ENCODE results near the gene SPN.
A peak's percentile ranks its signal among the peaks of the same experiment; 100 is the strongest.
"Not testable (repeated sequence)": the region's sequence is repeated elsewhere in the genome, so short reads cannot be mapped to it uniquely, and the experiment has no call there.

Gene SPN, protein sequence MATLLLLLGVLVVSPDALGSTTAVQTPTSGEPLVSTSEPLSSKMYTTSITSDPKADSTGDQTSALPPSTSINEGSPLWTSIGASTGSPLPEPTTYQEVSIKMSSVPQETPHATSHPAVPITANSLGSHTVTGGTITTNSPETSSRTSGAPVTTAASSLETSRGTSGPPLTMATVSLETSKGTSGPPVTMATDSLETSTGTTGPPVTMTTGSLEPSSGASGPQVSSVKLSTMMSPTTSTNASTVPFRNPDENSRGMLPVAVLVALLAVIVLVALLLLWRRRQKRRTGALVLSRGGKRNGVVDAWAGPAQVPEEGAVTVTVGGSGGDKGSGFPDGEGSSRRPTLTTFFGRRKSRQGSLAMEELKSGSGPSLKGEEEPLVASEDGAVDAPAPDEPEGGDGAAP

DNA sequence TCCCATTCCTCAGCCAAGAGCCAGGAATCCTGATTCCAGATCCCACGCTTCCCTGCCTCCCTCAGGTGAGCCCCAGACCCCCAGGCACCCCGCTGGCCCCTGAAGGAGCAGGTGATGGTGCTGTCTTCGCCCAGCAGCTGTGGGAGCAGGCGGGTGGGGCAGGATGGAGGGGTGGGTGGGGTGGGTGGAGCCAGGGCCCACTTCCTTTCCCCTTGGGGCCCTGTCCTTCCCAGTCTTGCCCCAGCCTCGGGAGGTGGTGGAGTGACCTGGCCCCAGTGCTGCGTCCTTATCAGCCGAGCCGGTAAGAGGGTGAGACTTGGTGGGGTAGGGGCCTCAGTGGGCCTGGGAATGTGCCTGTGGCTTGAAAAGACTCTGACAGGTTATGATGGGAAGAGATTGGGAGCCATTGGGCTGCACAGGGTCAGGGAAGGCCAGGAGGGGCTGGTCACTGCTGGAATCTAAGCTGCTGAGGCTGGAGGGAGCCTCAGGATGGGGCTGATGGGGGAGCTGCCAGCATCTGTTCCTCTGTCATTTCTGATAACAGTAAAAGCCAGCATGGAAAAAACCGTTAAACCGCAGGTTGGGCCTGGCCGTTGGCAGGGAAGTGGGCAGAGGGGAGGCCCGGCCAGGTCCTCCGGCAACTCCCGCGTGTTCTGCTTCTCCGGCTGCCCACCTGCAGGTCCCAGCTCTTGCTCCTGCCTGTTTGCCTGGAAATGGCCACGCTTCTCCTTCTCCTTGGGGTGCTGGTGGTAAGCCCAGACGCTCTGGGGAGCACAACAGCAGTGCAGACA, at the start of gene SPN:
SPN (plus strand) TSS at position 232 of the 791 bp plus-strand sequence; CDS start at position 714, 482 bp downstream.
- no peak for DNase-seq (ENCODE audit: low spot score)

DNA sequence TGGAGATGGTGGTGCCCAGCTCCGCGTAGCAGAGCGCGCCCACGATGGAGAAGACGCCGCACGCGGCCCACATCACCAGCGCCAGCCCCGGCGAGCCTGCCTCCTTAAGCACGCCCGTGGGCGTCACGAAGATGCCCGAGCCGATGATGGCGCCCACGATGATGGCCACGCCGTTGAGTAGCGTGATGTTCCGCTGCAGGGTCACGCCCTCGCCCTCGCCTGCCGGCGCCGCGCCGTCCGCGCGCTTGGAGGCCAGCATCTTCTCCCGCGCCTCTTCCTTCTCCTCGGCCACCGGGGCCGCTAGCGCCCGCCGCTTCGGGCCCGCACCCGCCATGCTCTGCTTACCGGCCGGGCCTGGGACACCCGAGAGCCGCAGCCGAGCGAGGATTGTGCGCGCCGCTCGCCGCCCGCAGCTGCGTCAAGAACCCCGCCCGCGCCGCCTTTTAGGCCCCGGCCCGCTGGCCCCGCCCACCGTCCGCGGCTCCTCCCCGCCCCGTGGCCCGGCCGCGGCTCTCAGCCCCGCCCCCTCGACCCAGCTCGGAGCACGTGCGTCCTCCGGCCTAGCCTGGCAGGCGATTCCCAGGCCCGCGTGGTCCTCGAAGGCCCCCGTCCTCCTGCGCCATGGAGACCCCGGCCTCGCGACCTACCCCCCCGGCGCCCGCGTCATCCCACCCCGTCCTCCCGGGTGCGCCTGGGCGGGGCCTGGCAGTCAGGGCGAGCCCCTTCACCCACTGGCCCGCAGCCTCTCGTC, 49.6 kb upstream of the SPN start:
- DNase-seq (ENCODE audit: low spot score), result peak; percentile 67

DNA sequence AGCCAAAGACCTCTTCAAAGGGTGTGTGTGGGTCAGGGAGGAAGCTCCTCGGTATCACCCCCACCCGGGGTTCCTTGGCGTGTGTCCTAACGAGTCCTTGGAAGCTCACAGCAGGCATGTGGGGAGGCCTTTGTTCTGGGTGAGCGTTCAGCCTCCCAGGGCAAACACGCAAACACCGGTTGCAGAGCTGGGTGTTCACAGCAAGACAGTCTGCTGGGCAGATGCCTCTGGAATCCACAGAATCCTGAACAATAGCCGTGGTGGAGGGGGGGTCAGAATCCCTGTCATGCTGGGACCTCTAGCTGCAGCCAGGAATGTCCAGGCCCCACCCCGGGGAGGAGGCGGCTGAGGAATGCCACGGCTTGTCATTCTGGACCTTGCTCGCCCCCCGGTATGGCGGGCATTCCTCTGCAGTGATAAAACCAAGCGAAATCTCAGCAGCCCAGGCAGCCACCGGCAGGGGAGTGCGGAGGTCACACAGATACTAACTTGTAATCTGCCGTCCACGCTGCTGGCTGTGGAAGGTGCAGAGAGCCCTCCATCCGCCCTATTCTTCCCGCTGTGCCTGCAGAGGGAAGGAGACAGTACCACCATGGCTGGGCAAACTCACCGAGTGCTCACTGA, 48.2 kb upstream of the SPN start:
- peak; percentile 58 for DNase-seq (ENCODE audit: low spot score)

DNA sequence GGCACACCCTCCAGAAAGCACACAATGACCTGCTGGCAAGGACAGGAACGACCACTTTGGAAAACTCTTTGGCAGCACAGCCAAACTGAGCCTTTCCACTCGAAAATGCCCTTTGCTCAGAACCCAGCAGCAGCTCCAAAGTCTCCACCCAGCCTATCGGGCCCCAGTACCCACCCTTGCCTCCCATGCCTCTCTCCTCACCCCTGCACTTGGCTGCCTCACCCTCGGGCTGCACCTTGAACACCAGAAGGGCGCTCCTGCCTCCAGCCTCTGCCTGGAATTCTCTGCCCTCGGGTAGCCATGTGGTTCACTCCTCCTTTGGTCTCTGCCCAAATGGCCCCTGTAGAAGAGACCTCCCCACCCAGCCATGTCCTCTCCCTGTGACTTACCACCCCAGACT, 46.9 kb upstream of the SPN start:
- not testable (repeated sequence) for DNase-seq (ENCODE audit: low spot score)

DNA sequence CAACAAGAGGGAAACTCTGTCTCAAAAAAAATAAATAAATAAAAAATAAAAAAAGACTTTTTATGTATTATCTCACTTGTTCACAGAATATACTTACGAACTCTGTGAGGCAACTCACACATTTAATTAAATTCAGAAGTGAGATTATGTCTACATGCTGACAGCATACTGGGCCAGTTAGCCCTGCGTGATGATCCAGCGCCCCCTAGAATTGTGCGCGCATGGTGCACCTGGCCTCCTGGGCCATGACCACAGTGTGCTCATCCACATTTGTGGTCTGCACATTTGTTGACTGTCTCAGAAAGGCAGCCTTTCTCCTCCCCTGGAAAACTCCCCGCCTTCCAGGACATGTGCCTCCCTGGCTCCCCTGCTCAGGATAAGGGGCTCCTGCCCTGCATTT, 42.5 kb upstream of the SPN start:
- DNase-seq (ENCODE audit: low spot score), result not testable (repeated sequence)

DNA sequence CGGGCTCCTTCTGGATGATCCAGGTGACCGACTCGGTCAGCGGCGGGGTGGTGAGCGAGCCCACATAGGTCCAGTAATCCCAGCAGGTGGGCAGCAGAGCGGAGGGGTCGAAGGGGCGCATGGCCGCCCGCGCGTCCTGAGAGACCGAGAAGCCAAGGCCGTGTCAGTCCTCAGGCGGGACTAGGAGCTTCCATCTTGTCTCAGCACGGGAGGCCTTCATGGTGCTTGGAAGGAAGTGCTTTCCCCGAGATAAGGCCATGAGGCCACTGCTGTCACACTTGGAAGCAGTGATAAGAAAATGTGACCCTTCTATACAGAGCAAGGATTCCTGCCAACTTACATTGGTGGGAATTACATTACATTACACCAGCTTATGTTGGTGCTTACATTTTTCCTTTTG, 40.3 kb upstream of the SPN start:
- not testable (repeated sequence) for DNase-seq (ENCODE audit: low spot score)

DNA sequence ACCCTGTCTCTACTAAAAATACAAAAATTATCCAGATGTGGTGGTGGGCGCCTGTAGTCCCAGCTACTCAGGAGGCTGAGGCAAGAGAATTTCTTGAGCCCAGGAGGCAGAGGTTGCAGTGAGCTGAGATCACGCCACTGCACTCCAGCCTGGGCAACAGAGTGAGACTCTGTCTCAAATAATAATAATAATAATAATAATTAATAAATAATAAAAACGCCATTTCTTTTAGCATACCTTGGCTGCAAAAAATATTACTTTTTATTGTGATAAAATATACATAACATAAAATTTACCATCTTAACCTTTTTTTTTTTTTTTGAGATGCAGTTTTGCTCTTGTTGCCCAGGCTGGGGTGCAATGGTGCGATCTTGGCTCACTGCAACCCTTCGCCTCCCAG, 39.8 kb upstream of the SPN start:
- not testable (repeated sequence) for DNase-seq (ENCODE audit: low spot score)

DNA sequence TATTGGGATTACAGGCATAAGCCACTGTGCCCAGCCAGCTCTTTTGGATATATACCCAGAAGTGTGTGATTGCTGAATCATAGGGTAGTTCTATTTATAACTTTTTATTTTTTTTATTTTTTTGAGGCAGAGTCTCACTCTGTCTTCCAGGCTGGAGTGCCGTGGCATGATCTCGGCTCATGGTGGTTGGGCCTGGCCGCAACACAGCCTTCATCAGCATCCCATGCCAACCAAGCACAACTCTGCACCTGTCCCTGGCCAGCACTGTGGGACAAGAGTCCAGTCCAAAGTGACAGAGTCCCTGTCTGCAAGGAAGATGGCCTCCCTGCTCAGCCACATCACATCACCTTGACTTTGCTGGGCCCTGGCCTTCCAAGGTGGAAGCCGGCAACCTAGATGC, 37.9 kb upstream of the SPN start:
- not testable (repeated sequence) for DNase-seq (ENCODE audit: low spot score)

DNA sequence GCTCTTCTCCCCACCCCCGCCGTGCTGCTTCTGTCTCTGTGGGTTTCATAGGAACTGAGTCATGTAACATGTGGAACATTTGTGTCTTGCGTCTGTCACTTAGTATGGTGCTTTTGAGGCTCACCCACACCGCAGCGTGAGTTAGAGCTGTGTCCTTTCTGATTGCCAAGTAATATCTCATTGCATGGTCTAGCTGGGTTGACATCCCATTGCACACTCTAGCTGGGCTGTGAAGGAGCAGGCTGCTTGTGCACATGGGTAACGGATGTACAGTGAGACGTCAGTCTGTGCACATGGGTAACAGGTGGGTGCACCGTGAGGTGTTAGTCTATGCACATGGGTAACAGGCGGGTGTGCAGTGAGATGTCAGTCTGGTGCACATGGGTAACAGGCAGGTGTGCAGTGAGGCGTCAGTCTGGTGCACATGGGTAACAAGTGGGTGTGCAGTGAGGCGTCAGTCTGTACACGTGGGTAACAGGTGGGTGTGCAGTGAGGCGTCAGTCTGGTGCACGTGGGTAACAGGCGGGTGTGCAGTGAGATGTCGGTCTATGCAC, 36.2 kb upstream of the SPN start:
- not testable (repeated sequence) for DNase-seq (ENCODE audit: low spot score)

DNA sequence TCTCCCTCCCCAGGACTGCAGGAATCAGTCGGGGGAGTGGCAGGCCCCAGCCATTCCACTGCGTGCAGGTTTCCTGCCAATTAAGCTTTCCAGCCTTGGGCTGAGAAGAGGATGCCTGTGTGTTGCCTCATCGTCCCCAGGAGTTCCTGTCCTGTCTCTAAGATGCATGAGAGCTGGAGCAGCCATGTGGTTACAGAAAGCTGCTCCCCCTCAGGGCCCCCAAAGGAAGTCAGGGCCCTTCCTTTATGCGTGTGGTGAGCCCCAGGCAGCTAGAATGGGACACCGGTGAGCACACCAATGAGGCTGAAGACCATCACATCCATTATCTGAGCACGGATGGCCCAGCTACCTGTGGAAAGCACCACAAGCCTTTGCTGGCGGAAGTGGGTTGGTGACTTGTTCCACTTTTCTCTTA, 35.4 kb upstream of the SPN start:
- DNase-seq (ENCODE audit: low spot score), result not testable (repeated sequence)

DNA sequence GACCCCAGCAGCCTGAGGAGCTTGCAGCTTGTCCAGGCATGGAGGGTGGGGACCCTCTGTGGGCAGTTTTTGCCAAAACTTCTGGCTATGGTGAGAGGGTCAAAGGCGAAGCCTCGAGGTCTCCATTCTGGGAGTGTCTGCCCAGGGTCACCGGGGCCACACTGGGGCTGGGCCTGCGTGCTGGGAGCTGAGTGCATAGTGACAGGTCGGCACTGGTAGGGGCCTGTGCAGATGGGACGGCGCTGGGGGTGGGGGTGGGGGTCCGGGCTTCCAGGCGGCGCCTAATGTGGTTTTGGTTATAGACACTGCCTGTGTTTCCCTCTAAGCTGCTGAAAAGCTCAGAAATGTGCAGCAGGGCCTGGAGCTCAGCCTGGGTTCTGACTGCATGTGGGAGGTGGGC, 34.3 kb upstream of the SPN start:
- DNase-seq (ENCODE audit: low spot score), result not testable (repeated sequence)

DNA sequence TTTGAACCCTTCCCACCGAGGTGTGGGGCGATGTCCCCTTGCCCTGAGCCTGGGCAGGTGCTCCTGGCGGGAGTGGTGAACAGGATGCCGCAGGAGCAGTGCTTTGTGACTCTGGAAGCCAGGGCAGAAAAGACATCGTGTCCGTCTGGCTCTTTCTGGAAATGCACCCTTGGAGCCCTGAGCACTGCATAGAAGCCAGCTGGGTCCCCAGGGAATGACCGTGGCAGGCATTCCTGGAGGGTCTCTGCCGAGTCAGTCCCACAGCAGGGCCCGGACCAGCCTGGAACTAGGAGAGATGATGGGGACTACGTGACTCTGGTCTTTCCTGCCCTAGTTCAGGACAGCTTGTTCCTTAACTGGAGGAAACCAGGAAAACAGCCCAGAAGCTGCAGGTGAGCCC, 33.7 kb upstream of the SPN start:
- not testable (repeated sequence) for DNase-seq (ENCODE audit: low spot score)

DNA sequence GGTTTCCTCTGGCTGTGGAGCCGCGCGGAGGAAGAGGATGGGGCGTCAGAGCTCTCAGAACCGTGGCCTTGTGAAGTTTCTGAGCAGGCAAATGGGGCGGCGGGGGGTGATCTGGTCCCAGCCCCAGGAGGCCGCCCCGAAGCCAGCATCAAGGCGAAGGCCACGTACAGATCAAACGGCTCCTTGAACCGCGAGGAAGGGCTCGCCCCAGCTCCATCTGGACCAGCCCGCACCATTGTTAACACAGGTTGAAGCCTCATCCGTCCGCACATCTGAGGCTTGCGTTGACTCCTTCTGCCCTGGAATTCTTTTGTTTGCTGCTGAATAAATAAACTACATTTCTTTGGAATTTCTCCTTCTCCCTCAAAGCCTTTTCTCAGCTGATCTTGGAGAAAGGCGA, 31.4 kb upstream of the SPN start:
- not testable (repeated sequence) for DNase-seq (ENCODE audit: low spot score)

DNA sequence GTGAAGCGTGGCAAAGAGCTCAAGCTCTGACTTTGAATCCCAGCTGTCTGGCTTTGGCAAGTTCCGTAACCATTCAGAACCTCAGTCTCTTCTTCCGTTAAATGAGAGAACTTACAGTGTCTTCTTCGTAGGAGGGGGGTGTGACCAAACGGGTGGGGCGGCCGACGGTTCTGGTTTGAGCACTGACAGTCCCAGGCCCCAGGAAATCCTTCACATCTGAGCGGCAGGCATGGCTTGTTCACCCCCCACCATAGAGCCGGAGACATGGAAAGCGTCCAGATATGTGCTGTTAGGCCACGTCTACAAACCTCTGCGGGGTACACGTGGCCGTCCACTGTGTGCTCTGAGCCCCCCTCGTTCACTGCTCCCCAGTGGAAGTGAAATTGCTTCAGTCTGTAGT, 27.1 kb upstream of the SPN start:
- not testable (repeated sequence) for DNase-seq (ENCODE audit: low spot score)

DNA sequence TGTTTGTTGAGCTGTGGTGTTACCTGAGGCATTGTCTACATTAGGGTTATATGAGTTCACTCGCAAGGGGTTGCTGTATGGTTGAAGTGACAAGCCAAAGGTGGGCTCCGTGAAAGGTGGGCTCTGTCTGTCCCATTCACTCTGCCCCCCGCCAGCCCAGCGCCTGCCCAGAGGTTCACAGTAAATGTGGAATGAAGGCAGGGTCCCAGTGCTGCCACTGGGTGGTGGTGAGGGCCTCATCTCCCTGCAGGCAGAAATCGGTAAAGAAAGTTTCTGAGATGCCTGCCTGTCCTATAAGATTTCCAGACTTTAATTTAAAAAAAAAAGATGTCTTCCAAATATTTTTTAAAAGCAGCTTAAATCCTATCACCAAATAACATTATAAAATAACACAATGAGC, 26.7 kb upstream of the SPN start:
- not testable (repeated sequence) for DNase-seq (ENCODE audit: low spot score)

DNA sequence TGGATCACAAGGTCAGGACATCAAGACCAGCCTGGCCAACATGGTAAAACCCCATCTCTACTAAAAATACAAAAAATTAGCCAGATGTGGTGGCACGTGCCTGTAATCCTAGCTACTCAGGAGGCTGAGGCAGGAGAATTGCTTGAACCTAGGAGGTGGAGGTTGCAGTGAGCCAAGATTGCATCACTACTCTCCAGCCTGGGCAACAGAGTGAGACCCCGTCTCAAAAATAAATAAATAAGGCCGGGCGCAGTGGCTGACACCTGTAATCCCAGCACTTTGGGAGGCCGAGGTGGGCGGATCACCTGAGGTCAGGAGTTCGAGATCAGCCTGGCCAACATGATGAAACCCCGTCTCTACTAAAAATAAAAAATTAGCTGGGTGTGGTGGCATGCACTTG, 24.3 kb upstream of the SPN start:
- not testable (repeated sequence) for DNase-seq (ENCODE audit: low spot score)

DNA sequence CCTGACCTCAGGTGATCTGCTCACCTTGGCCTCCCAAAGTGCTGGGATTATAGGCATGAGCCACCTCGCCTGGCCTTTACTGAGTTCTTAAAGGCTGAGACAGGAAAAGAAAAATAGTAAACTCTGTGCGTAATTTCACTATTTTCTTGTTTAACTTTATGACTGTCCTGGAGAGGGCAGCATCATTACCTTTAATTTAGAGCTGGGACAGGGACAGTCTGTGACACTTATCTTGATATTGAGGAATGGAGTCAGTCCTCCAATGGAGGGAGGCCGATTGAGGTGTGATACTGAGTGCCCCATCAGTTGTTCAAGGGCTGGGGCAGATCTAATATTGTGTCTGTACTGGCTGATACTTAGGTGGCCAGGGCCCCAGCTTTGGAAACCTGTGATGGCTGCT, 21.5 kb upstream of the SPN start:
- peak; percentile 23 for DNase-seq (ENCODE audit: low spot score)

DNA sequence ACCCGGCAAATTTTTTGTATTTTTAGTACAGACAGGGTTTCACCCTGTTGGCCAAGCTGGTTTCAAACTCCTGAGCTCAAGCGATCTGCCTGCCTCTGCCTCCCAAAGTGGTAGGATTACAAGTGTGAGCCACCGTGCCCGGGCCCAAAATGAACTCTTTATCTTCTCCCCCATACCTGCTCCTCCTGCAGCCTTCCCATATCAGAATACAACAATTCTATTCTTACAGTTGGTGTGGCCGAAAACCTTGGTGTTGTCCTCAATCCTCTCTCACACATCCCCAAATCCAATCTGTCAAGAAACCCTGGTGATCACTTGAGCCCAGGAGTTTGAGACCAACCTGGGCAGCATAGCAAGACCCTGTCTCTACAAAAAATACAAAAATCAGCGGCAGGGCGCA, 19.5 kb upstream of the SPN start:
- no peak for DNase-seq (ENCODE audit: low spot score)

DNA sequence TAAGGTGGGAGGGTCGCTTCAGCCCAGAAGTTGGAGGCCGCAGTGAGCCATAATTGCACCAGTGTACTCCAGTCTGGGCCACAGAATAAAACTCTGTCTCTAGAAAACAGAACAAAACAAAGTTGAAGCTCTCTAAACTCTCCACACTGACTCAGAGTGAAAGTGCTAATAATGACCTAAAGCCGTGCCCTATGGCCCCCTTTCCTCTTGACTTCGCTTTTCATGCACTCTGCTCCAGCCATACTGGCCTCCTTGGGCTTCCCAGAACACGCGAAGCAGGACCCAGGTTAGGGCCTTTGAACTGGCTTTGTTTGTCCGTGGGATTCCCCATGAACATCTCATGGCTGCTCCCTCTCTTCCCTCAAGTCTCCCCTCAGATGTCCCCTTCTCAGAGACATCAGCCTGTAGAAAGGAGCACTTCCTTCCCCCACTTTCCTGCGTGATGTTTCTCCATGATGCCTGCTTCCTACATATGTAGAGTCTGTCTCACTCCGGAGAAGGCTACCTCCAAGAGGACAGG, 18.6 kb upstream of the SPN start:
- DNase-seq (ENCODE audit: low spot score), result no peak

DNA sequence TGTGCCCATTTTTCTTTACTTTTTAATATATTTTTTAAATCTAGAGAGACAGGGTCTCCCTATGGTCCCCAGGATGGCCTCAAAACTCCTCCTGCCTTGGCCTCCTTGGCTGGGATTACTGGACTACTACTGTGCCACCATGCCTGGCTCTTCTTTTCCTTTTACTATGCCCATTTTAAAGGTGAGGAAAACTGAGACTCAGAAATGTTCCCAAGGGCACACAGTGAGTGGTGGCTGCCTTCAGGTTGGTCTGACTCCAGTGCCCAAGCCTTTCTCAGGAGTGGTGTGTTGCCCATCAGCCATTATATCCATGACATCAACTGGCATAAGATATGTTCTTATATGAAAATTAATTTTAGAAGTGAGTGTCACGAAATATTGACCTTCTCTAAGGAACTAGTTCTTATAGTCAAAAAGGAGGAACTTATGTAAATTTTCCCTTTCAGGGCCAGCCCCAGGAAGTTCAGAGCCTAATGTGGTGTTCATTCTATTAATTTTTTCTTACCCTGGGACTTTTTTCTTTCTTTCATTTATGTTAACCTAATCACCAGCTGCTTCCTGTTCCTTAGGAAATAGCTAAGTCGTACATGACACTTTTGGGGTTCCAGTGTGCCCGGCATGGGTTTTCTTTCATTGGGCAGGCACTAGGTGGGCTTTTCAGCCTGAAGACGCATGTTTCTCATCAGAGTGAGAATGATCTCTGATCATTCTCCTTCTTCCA, 17.9 kb upstream of the SPN start:
- no peak for DNase-seq (ENCODE audit: low spot score)

DNA sequence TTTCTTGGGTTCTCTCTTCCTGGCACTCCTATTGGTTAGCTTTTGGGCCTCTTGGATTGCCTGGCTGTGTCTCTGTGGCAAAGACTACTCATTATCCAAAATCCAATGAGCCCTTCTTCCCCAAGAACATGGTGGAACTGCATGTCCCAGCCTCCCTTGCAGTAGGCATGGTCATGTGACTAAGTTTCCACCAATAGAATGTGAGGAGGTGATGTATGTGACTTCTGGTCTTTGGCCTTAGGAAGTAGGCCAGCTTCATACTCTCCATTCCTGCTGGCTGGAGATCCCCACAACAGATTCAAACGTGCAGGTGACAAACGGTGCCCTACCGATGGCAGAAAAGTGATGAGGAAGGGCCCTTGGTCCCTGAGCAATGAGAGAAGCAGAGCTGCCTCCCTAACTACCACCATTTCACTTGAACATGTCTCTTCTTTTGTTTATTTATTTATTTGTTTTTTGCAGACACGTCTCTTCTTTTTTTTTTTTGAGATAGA, 17.3 kb upstream of the SPN start:
- DNase-seq (ENCODE audit: low spot score), result peak; percentile 37
